PFSK-1 (cell line): ENCODE data around the gene VIL1.

Experiments used
- FOXP2 ChIP-seq: optimal IDR thresholded peaks from 2 replicates; pipeline ENCODE3; 2011; ENCODE audit warnings: borderline replicate concordance, control low read depth, inconsistent platforms; ENCODE audit not compliant: insufficient read depth; ENCODE audit errors: extremely low read length, extremely low read depth
- POLR2AphosphoS5 ChIP-seq: IDR thresholded peaks from 2 replicates; pipeline ENCODE4 v1.6.1; 2012; ENCODE audit warnings: low read depth, mild to moderate bottlenecking, control low read depth, low read length, moderate library complexity
- REST ChIP-seq, 2 experiments: IDR thresholded peaks; 2 replicates each; pipeline versions ENCODE4 v1.6.1 to v1.8.0; 2011 to 2012; ENCODE audit warnings: low read depth in 2 of 2, low read length in 2 of 2, control low read depth in 1 of 2, inconsistent platforms in 1 of 2, mild to moderate bottlenecking in 1 of 2, moderate library complexity in 1 of 2; ENCODE audit not compliant: insufficient read depth in 1 of 2
- SIN3A ChIP-seq: IDR thresholded peaks from 2 replicates; pipeline ENCODE4 v1.6.1; 2012; ENCODE audit warnings: mild to moderate bottlenecking, low read length, moderate library complexity, borderline replicate concordance; ENCODE audit not compliant: insufficient read depth
- TAF1 ChIP-seq: IDR thresholded peaks from 2 replicates; pipeline ENCODE4 v1.6.1; 2012; ENCODE audit warnings: low read length, control low read depth, borderline replicate concordance; ENCODE audit not compliant: insufficient read depth

VIL1 gene

GRCh38 chr2:218374795-218375194 is 44.1 kb upstream of the VIL1 start:
- no peak for TF ChIP-seq REST (IDR thresholded peaks at IDR 0.05; ENCODE audit: insufficient read depth in 1 of 2, low read depth in 2 of 2, low read length in 2 of 2)
- TF ChIP-seq SIN3A, result no peak
- no peak for TF ChIP-seq POLR2AphosphoS5
- no peak for TF ChIP-seq FOXP2
- no peak for TF ChIP-seq TAF1

GRCh38 chr2:218375212-218375611 is 43.7 kb upstream of the VIL1 start:
- no peak for TF ChIP-seq TAF1
- no peak for TF ChIP-seq POLR2AphosphoS5
- TF ChIP-seq SIN3A, result no peak
- TF ChIP-seq REST (IDR thresholded peaks at IDR 0.05; ENCODE audit: insufficient read depth in 1 of 2, low read depth in 2 of 2, low read length in 2 of 2), result no peak
- TF ChIP-seq FOXP2, result no peak

- TF ChIP-seq POLR2AphosphoS5, result no peak
- no peak for TF ChIP-seq SIN3A
- no peak for TF ChIP-seq REST (IDR thresholded peaks at IDR 0.05; ENCODE audit: insufficient read depth in 1 of 2, low read depth in 2 of 2, low read length in 2 of 2)
- TF ChIP-seq TAF1, result no peak
- no peak for TF ChIP-seq FOXP2
Measured at GRCh38 chr2:218378053-218378452, 40.9 kb upstream of the VIL1 start.

- TF ChIP-seq SIN3A, result no peak
- no peak for TF ChIP-seq FOXP2
- TF ChIP-seq TAF1, result no peak
- no peak for TF ChIP-seq POLR2AphosphoS5
- TF ChIP-seq REST (IDR thresholded peaks at IDR 0.05; ENCODE audit: insufficient read depth in 1 of 2, low read depth in 2 of 2, low read length in 2 of 2), result no peak
Measured at GRCh38 chr2:218381916-218382366, 37.0 kb upstream of the VIL1 start, which contains the start of gene SLC11A1. SLC11A1 (plus strand) TSS chr2:218382273; CDS start chr2:218382369, 96 bp downstream.

GRCh38 chr2:218382785-218383184 is 36.1 kb upstream of the VIL1 start:
- no peak for TF ChIP-seq TAF1
- TF ChIP-seq REST (IDR thresholded peaks at IDR 0.05; ENCODE audit: insufficient read depth in 1 of 2, low read depth in 2 of 2, low read length in 2 of 2), result no peak
- TF ChIP-seq SIN3A, result no peak
- TF ChIP-seq POLR2AphosphoS5, result no peak
- TF ChIP-seq FOXP2, result no peak
